Adrenal gland (tissue), 5 donors: ENCODE results near the gene POMZP3.
"Not testable (repeated sequence)": the region's sequence is repeated elsewhere in the genome, so short reads cannot be mapped to it uniquely, and the experiment has no call there.

Experiments used
- CTCF ChIP-seq, 6 experiments: fragments of 450-650 bp in 4 of 6; fragments of 200-600 bp in 2 of 6; sonication (generic) in 1 of 6; IDR thresholded peaks; 1 replicate in 5 of 6; 2 replicates in 1 of 6; pipeline versions ENCODE4 v1.5.1 to v1.8.0; 2016 to 2021; ENCODE audit warnings: antibody characterized with exemption in 6 of 6, mild to moderate bottlenecking in 2 of 6, moderate library complexity in 1 of 6
- POLR2A ChIP-seq, 2 donors: fragments of 450-650 bp; IDR thresholded peaks; one replicate each; pipeline ENCODE4 v1.6.1; 2017; ENCODE audit warnings: antibody characterized with exemption in 2 of 2, mild to moderate bottlenecking in 2 of 2, moderate library complexity in 1 of 2
- donor health status: DM: no; HTN: no; CAD: no.

GRCh38 chr7:76592694-76593093 is 34.4 kb downstream of the POMZP3 start:
- TF ChIP-seq CTCF, POLR2A (IDR thresholded peaks at IDR 0.05): not testable (repeated sequence)
